Kidney capillary endothelial cell (primary cell): ENCODE data around the gene ADGRG3.
A peak's percentile ranks its signal among the peaks of the same experiment; 100 is the strongest.

Source experiments
- DNase-seq: peaks from one replicate; pipeline ENCODE4 v3.0.0-alpha.2; 2018; ENCODE audit warnings: low spot score

ADGRG3 gene

GRCh38 chr16:57630931-57631845 lies 36.9 kb upstream of the ADGRG3 start:
- no peak for DNase-seq

- DNase-seq = no peak
Measured at GRCh38 chr16:57632568-57632967, 35.5 kb upstream of the ADGRG3 start.

- no peak for DNase-seq
Measured at GRCh38 chr16:57633383-57634064, 34.6 kb upstream of the ADGRG3 start.

- peak; percentile 67 for DNase-seq
Measured at GRCh38 chr16:57634171-57634570, 33.9 kb upstream of the ADGRG3 start.

- no peak for DNase-seq
Measured at GRCh38 chr16:57635266-57636097, 32.6 kb upstream of the ADGRG3 start.

- DNase-seq = no peak
Measured at GRCh38 chr16:57636184-57636583, 31.9 kb upstream of the ADGRG3 start.

- DNase-seq = no peak
Measured at GRCh38 chr16:57637020-57637419, 31.1 kb upstream of the ADGRG3 start.

GRCh38 chr16:57637424-57637823 lies 30.7 kb upstream of the ADGRG3 start:
- no peak for DNase-seq

GRCh38 chr16:57637965-57638364 lies 30.1 kb upstream of the ADGRG3 start:
- DNase-seq = no peak

- no peak for DNase-seq
Measured at GRCh38 chr16:57638381-57638780, 29.7 kb upstream of the ADGRG3 start.

GRCh38 chr16:57639172-57639887 lies 28.8 kb upstream of the ADGRG3 start:
- no peak for DNase-seq

GRCh38 chr16:57640185-57640584 lies 27.9 kb upstream of the ADGRG3 start:
- no peak for DNase-seq

GRCh38 chr16:57640612-57641011 lies 27.5 kb upstream of the ADGRG3 start:
- no peak for DNase-seq

GRCh38 chr16:57642160-57643135 lies 25.7 kb upstream of the ADGRG3 start:
- no peak for DNase-seq

- DNase-seq = peak; percentile 68
Measured at GRCh38 chr16:57643147-57643874, 24.8 kb upstream of the ADGRG3 start.

- no peak for DNase-seq
Measured at GRCh38 chr16:57643910-57644309, 24.2 kb upstream of the ADGRG3 start.

GRCh38 chr16:57644383-57645014 lies 23.6 kb upstream of the ADGRG3 start:
- DNase-seq = no peak

- no peak for DNase-seq
Measured at GRCh38 chr16:57645169-57645568, 22.9 kb upstream of the ADGRG3 start.

GRCh38 chr16:57645691-57646387 lies 22.3 kb upstream of the ADGRG3 start:
- peak; percentile 97 for DNase-seq
